ENCODE measurements around the gene ZNF687.

ZNF687 gene

DNA sequence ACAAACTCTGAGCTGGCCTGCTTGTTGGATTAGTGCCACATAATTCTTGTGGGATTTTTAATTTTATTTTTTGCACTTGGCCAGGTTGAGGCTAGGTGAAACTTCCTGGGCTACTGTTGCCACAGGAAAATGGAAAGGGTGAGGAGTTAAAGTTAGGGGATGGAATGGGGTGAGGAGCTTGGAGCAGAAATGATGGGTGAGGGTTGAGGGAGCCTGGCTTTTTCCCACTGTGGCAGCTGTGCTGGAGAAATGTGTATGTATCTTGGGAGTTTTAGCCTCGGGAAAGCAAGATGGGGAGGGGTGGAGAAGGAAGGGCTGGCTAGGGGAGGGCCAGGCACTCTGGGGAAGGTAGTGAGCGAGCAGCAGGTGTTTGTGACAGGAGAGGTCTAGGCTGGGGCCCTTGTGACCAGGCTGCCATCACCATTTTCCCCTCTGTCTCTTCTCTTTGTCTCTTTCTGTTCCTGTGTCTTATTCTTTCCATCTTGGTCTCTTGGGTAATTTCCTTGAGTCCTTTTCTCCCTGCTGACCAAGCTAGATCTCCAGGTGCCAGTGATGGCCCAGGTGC is 2.0 kb downstream of the ZNF687 start:
- TF ChIP-seq CSDC2 (CRISPR knock-in tag; IDR thresholded peaks at IDR 0.05) (no peak), OSR1 (CRISPR knock-in tag; IDR thresholded peaks at IDR 0.05) (no peak), GLIS3 (CRISPR knock-in tag; IDR thresholded peaks at IDR 0.05) (no peak), BACH2 (CRISPR knock-in tag; IDR thresholded peaks at IDR 0.05; ENCODE audit: borderline replicate concordance) (no peak), ZNF70 (CRISPR knock-in tag; IDR thresholded peaks at IDR 0.05) (no peak), TCF4 (CRISPR knock-in tag; IDR thresholded peaks at IDR 0.05; ENCODE audit: borderline replicate concordance) (no peak), PPARA (CRISPR knock-in tag; IDR thresholded peaks at IDR 0.05; ENCODE audit: borderline replicate concordance) (no peak), ZFP3 (CRISPR knock-in tag; IDR thresholded peaks at IDR 0.05) (no peak), SNAI2 (CRISPR knock-in tag; IDR thresholded peaks at IDR 0.05) (no peak), RARB (CRISPR knock-in tag; IDR thresholded peaks at IDR 0.05) (no peak), ZNF8 (CRISPR knock-in tag; IDR thresholded peaks at IDR 0.05) (no peak), TOX (CRISPR knock-in tag; IDR thresholded peaks at IDR 0.05; ENCODE audit: borderline replicate concordance) (no peak), ZFP30 (CRISPR knock-in tag; IDR thresholded peaks at IDR 0.05) (no peak)
- ATAC-seq = no peak

DNA sequence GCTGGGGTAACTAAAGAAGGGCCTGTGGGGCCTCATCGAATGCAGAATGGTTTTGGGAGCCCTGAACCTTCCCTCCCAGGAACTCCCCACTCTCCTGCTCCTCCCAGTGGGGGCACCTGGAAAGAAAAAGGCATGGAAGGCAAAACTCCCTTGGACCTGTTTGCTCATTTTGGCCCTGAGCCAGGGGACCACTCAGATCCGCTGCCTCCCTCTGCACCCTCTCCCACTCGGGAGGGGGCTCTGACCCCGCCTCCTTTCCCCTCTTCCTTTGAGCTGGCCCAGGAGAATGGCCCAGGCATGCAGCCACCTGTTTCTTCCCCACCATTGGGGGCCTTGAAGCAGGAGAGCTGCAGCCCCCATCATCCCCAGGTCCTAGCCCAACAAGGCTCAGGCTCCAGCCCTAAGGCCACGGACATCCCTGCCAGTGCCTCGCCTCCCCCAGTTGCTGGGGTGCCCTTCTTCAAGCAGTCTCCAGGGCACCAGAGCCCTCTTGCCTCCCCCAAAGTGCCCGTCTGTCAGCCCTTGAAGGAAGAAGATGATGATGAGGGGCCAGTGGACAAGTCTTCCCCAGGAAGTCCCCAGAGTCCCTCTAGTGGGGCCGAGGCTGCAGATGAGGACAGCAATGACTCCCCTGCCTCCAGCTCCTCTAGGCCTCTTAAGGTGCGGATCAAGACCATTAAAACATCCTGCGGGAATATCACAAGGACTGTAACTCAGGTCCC is 4.7 kb downstream of the ZNF687 start:
- TF ChIP-seq ZNF565 (CRISPR knock-in tag; conservative IDR thresholded peaks at IDR 0.05; ENCODE audit: low read depth) = no peak
- no peak for ATAC-seq

DNA sequence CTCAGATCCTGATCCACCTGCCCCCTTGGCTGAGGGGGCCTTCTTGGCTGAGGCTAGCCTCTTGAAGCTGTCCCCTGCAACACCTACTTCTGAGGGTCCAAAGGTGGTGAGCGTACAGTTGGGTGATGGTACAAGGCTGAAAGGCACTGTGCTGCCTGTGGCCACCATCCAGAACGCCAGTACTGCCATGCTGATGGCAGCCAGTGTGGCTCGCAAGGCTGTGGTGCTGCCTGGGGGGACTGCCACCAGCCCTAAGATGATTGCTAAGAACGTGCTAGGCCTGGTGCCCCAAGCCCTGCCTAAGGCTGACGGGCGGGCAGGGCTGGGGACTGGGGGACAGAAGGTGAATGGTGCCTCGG is 5.2 kb downstream of the ZNF687 start:
- ATAC-seq = no peak
- TF ChIP-seq, protein P1, sequence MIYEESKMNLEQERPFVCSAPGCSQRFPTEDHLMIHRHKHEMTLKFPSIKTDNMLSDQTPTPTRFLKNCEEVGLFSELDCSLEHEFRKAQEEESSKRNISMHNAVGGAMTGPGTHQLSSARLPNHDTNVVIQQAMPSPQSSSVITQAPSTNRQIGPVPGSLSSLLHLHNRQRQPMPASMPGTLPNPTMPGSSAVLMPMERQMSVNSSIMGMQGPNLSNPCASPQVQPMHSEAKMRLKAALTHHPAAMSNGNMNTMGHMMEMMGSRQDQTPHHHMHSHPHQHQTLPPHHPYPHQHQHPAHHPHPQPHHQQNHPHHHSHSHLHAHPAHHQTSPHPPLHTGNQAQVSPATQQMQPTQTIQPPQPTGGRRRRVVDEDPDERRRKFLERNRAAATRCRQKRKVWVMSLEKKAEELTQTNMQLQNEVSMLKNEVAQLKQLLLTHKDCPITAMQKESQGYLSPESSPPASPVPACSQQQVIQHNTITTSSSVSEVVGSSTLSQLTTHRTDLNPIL (CRISPR knock-in tag; IDR thresholded peaks at IDR 0.05; ENCODE audit: low read depth) = no peak
- TF ChIP-seq ZFP3 (CRISPR knock-in tag; IDR thresholded peaks at IDR 0.05) = no peak
- TF ChIP-seq, protein P2, sequence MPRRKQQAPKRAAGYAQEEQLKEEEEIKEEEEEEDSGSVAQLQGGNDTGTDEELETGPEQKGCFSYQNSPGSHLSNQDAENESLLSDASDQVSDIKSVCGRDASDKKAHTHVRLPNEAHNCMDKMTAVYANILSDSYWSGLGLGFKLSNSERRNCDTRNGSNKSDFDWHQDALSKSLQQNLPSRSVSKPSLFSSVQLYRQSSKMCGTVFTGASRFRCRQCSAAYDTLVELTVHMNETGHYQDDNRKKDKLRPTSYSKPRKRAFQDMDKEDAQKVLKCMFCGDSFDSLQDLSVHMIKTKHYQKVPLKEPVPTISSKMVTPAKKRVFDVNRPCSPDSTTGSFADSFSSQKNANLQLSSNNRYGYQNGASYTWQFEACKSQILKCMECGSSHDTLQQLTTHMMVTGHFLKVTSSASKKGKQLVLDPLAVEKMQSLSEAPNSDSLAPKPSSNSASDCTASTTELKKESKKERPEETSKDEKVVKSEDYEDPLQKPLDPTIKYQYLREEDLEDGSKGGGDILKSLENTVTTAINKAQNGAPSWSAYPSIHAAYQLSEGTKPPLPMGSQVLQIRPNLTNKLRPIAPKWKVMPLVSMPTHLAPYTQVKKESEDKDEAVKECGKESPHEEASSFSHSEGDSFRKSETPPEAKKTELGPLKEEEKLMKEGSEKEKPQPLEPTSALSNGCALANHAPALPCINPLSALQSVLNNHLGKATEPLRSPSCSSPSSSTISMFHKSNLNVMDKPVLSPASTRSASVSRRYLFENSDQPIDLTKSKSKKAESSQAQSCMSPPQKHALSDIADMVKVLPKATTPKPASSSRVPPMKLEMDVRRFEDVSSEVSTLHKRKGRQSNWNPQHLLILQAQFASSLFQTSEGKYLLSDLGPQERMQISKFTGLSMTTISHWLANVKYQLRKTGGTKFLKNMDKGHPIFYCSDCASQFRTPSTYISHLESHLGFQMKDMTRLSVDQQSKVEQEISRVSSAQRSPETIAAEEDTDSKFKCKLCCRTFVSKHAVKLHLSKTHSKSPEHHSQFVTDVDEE (CRISPR knock-in tag; IDR thresholded peaks at IDR 0.05) = no peak
- TF ChIP-seq GLIS3 (CRISPR knock-in tag; IDR thresholded peaks at IDR 0.05) = no peak
- TF ChIP-seq RARB (CRISPR knock-in tag; IDR thresholded peaks at IDR 0.05) = no peak
- no peak for TF ChIP-seq SNAI2 (CRISPR knock-in tag; IDR thresholded peaks at IDR 0.05)
- TF ChIP-seq PPARA (CRISPR knock-in tag; IDR thresholded peaks at IDR 0.05; ENCODE audit: borderline replicate concordance) = no peak

DNA sequence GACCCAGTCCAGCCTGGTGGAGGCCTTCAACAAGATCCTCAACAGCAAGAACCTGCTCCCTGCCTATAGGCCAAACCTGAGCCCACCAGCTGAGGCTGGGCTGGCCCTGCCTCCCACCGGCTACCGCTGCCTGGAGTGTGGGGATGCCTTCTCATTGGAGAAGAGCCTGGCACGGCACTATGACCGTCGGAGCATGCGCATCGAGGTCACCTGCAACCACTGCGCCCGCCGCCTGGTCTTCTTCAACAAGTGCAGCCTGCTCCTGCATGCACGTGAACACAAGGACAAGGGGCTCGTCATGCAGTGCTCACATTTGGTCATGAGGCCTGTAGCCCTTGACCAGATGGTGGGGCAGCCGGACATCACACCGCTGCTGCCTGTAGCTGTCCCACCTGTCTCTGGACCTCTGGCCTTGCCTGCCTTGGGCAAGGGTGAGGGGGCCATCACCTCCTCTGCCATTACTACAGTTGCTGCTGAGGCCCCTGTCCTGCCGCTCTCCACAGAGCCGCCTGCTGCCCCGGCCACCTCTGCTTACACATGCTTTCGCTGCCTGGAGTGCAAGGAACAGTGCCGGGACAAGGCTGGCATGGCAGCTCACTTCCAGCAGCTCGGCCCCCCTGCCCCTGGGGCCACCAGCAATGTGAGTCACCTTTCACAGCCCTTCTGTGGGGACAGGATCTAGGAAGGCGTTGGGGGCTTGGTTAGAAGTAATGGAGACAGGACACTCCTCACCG is 5.8 kb downstream of the ZNF687 start:
- ATAC-seq = no peak
- TF ChIP-seq, protein P2 (CRISPR knock-in tag; IDR thresholded peaks at IDR 0.05) = no peak
- TF ChIP-seq ZC3H10 (CRISPR knock-in tag; IDR thresholded peaks at IDR 0.05) (no peak), TCF4 (CRISPR knock-in tag; IDR thresholded peaks at IDR 0.05; ENCODE audit: borderline replicate concordance) (no peak)
- TF ChIP-seq, protein P3, sequence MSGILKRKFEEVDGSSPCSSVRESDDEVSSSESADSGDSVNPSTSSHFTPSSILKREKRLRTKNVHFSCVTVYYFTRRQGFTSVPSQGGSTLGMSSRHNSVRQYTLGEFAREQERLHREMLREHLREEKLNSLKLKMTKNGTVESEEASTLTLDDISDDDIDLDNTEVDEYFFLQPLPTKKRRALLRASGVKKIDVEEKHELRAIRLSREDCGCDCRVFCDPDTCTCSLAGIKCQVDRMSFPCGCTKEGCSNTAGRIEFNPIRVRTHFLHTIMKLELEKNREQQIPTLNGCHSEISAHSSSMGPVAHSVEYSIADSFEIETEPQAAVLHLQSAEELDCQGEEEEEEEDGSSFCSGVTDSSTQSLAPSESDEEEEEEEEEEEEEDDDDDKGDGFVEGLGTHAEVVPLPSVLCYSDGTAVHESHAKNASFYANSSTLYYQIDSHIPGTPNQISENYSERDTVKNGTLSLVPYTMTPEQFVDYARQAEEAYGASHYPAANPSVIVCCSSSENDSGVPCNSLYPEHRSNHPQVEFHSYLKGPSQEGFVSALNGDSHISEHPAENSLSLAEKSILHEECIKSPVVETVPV (CRISPR knock-in tag; IDR thresholded peaks at IDR 0.05) = no peak
- TF ChIP-seq, protein P1 (CRISPR knock-in tag; IDR thresholded peaks at IDR 0.05; ENCODE audit: low read depth) = no peak
